H9 (cell line): ENCODE measurements around the gene KCNH5. TPM values are rescaled to one million over a fixed set of nuclear protein-coding genes. Genes with fewer than 3 reads are reported as not detected.

Source experiments
- DNase-seq: peaks from one replicate; pipeline ENCODE4 v3.0.0-alpha.2; 2017
- H2AFZ ChIP-seq: one replicate; pipeline ENCODE4 v1.6.1; 2013; ENCODE audit warnings: mild to moderate bottlenecking, low read length, control low read depth, moderate library complexity
- H2AK5ac ChIP-seq: 2 replicates; pipeline ENCODE4 v1.6.1; 2013; ENCODE audit warnings: low read length, control low read depth, mixed read lengths; ENCODE audit not compliant: insufficient read length
- H2BK120ac ChIP-seq: one replicate; pipeline ENCODE4 v1.6.1; 2013; ENCODE audit warnings: low read depth, mild to moderate bottlenecking, low read length, control low read depth, inconsistent platforms; ENCODE audit not compliant: poor library complexity, severe bottlenecking
- H2BK12ac ChIP-seq: 2 replicates; pipeline ENCODE4 v1.6.1; 2013; ENCODE audit warnings: low read length, control low read depth, mixed read lengths, low read depth; ENCODE audit not compliant: insufficient read length
- H2BK15ac ChIP-seq: 2 replicates; pipeline ENCODE4 v1.6.1; 2013; ENCODE audit warnings: low read depth, low read length, control low read depth
- H2BK20ac ChIP-seq: one replicate; pipeline ENCODE4 v1.6.1; 2013; ENCODE audit warnings: low read depth, mild to moderate bottlenecking, low read length, control low read depth, inconsistent platforms; ENCODE audit not compliant: poor library complexity, severe bottlenecking
- H2BK5ac ChIP-seq: 2 replicates; pipeline ENCODE4 v1.6.1; 2013; ENCODE audit warnings: low read length, control low read depth, mixed read lengths; ENCODE audit not compliant: insufficient read length
- H3K14ac ChIP-seq: 2 replicates; pipeline ENCODE4 v1.6.1; 2013; ENCODE audit warnings: low read length, control low read depth; ENCODE audit not compliant: insufficient read depth
- H3K18ac ChIP-seq: 2 replicates; pipeline ENCODE4 v1.6.1; 2013; ENCODE audit warnings: low read depth, mild to moderate bottlenecking, mixed read lengths, low read length, control low read depth; ENCODE audit not compliant: insufficient read length
- H3K23ac ChIP-seq: 2 replicates; pipeline ENCODE4 v1.6.1; 2013; ENCODE audit warnings: low read length, control low read depth, mixed read lengths, low read depth; ENCODE audit not compliant: insufficient read length
- H3K23me2 ChIP-seq: 2 replicates; pipeline ENCODE4 v1.6.1; 2013; ENCODE audit warnings: low read depth, mild to moderate bottlenecking, mixed read lengths, low read length, control low read depth; ENCODE audit not compliant: insufficient read length, poor library complexity, severe bottlenecking
- H3K27ac ChIP-seq: 2 replicates; pipeline ENCODE4 v1.5.1; 2013; ENCODE audit warnings: low read length, control low read depth, mixed read lengths, low read depth; ENCODE audit not compliant: insufficient read length
- H3K27me3 ChIP-seq: 2 replicates; pipeline ENCODE4 v1.6.1; 2013; ENCODE audit warnings: low read length, control low read depth, inconsistent platforms; ENCODE audit not compliant: insufficient read depth
- H3K4ac ChIP-seq: 2 replicates; pipeline ENCODE4 v1.6.1; 2013; ENCODE audit warnings: low read depth, mild to moderate bottlenecking, control low read depth, inconsistent platforms, low read length, moderate library complexity
- H3K4me1 ChIP-seq: 2 replicates; pipeline ENCODE4 v1.6.1; 2013; ENCODE audit warnings: low read length, control low read depth, inconsistent platforms; ENCODE audit not compliant: insufficient read depth
- H3K4me2 ChIP-seq: 2 replicates; pipeline ENCODE4 v1.6.1; 2013; ENCODE audit warnings: low read length, control low read depth, mixed read lengths; ENCODE audit not compliant: insufficient read length, insufficient read depth
- H3K56ac ChIP-seq: 2 replicates; pipeline ENCODE4 v1.6.1; 2013; ENCODE audit warnings: low read depth, mild to moderate bottlenecking, mixed read lengths, low read length, control low read depth; ENCODE audit not compliant: insufficient read length
- H3K79me1 ChIP-seq: 2 replicates; pipeline ENCODE4 v1.6.1; 2013; ENCODE audit warnings: low read depth, mild to moderate bottlenecking, moderate library complexity, low read length, control low read depth, inconsistent platforms; ENCODE audit not compliant: insufficient read depth, poor library complexity, severe bottlenecking
- H3K79me2 ChIP-seq: 2 replicates; pipeline ENCODE4 v1.6.1; 2013; ENCODE audit warnings: low read length, control low read depth, inconsistent platforms; ENCODE audit not compliant: insufficient read depth
- H3K9ac ChIP-seq: 2 replicates; pipeline ENCODE4 v1.6.1; 2013; ENCODE audit warnings: low read length, control low read depth, mixed read lengths; ENCODE audit not compliant: insufficient read length; ENCODE audit errors: extremely low read depth
- H3K9me3 ChIP-seq: one replicate; pipeline ENCODE4 v1.6.1; 2013; ENCODE audit warnings: low read depth, low read length, inconsistent platforms; ENCODE audit not compliant: control insufficient read depth
- H3T11ph ChIP-seq: one replicate; pipeline ENCODE4 v1.6.1; 2013; ENCODE audit warnings: mild to moderate bottlenecking, low read length, control low read depth, inconsistent platforms
- H4K20me1 ChIP-seq: one replicate; pipeline ENCODE4 v1.6.1; 2013; ENCODE audit not compliant: control insufficient read depth, insufficient read length, insufficient read depth
- H4K5ac ChIP-seq: 2 replicates; pipeline ENCODE4 v1.6.1; 2013; ENCODE audit warnings: low read depth, mild to moderate bottlenecking, mixed read lengths, low read length, control low read depth; ENCODE audit not compliant: insufficient read length
- H4K8ac ChIP-seq: replicated peaks from 2 replicates; pipeline ENCODE4 v1.6.1; 2013; ENCODE audit warnings: low read length, control low read depth, mixed read lengths, low read depth; ENCODE audit not compliant: insufficient read length
- H4K91ac ChIP-seq: 2 replicates; pipeline ENCODE4 v1.6.1; 2013; ENCODE audit warnings: low read depth, mild to moderate bottlenecking, moderate library complexity, mixed read lengths, low read length, control low read depth; ENCODE audit not compliant: insufficient read length
- H3K27ac Mint-ChIP-seq, 3 experiments: 2 replicates in 2 of 3; 3 replicates in 1 of 3; pipeline ENCODE4 v1.8.0; 2020 to 2021; ENCODE audit warnings: mixed read lengths in 3 of 3, mild to moderate bottlenecking in 1 of 3, moderate library complexity in 1 of 3
- H3K27me3 Mint-ChIP-seq: 2 replicates; pipeline ENCODE4 v1.8.0; 2021; ENCODE audit warnings: low read depth, mild to moderate bottlenecking, moderate library complexity, mixed read lengths
- H3K36me3 Mint-ChIP-seq, 3 experiments: 2 replicates in 2 of 3; 3 replicates in 1 of 3; pipeline ENCODE4 v1.8.0; 2020 to 2021; ENCODE audit warnings: low read depth in 3 of 3, mixed read lengths in 3 of 3; ENCODE audit not compliant: insufficient read depth in 1 of 3
- H3K4me1 Mint-ChIP-seq, 2 experiments: 2 replicates each; pipeline ENCODE4 v1.8.0; 2020; ENCODE audit warnings: mixed read lengths in 2 of 2
- H3K4me3 Mint-ChIP-seq, 2 experiments: 2 replicates in 1 of 2; 3 replicates in 1 of 2; pipeline ENCODE4 v1.8.0; 2020 to 2021; ENCODE audit warnings: mild to moderate bottlenecking in 2 of 2, mixed read lengths in 2 of 2, moderate library complexity in 1 of 2
- H3K9me3 Mint-ChIP-seq, 2 experiments: 2 replicates in 1 of 2; 3 replicates in 1 of 2; pipeline ENCODE4 v1.8.0; 2020; ENCODE audit warnings: mild to moderate bottlenecking in 2 of 2, mixed read lengths in 2 of 2, moderate library complexity in 1 of 2
- CTCF ChIP-seq: fragments of 200-600 bp; sonication (generic); conservative IDR thresholded peaks from 3 replicates; pipeline ENCODE4 v1.8.0; 2021; ENCODE audit warnings: antibody characterized with exemption, mild to moderate bottlenecking
- WGBS: extraction: QIAGEN DNeasy Blood & Tissue Kit; methylation state at CpG from one replicate; pipeline ENCODE4 v1.1.7; 2013; ENCODE audit warnings: missing lambda C conversion rate, low lambda C conversion rate, mixed read lengths; ENCODE audit not compliant: insufficient read length; ENCODE audit errors: extremely low coverage; 5-methylcytosine and 5-hydroxymethylcytosine counted together
- total RNA-seq: library from RNA; stranded (reverse); gene quantifications from 2 replicates; pipeline ENCODE4 v1.2.1, GENCODE V29; 2021

KCNH5 gene
- total RNA-seq, 1 experiment from 2014 or later: 0.42 TPM

GRCh38 chr14:62706217-62706616 lies 339.0 kb downstream of the KCNH5 start:
- Histone ChIP-seq H3K23me2 (no peaks in the 10 kb centered on the region), H4K8ac (no peak overlapping the region), H4K20me1 (no peaks in the 10 kb centered on the region), H3K27ac (no peak overlapping the region), H3T11ph (no peak overlapping the region), H3K14ac (no peak overlapping the region), H3K4me2 (no peak overlapping the region), H2AK5ac (no peak overlapping the region), H3K56ac (no peak overlapping the region), H3K23ac (no peak overlapping the region), H3K4me1 (no peaks in the 10 kb centered on the region), H3K27me3 (no peaks in the 10 kb centered on the region), H2BK15ac (no peak overlapping the region), H2BK5ac (no peak overlapping the region), H3K79me2 (no peaks in the 10 kb centered on the region), H2BK12ac (no peak overlapping the region), H3K9ac (no peak overlapping the region), H3K4ac (no peak overlapping the region), H4K91ac (no peak overlapping the region), H2BK20ac (no peak overlapping the region), H4K5ac (no peak overlapping the region), H3K79me1 (no peaks in the 10 kb centered on the region), H3K18ac (no peak overlapping the region), H2BK120ac (no peak overlapping the region), H2AFZ (no peak overlapping the region), H3K9me3 (no peaks in the 10 kb centered on the region)
- H3K27me3 Mint-ChIP-seq: no peaks in the 10 kb centered on the region
- no peak for TF ChIP-seq CTCF
- no peak overlapping the region for H3K4me3 Mint-ChIP-seq
- H3K27ac Mint-ChIP-seq: no peak overlapping the region
- WGBS: no CpG with 5 or more reads among the region's 2 CpGs
- no peaks in the 10 kb centered on the region; a peak in 1 of 7 replicates for H3K36me3 Mint-ChIP-seq
- H3K9me3 Mint-ChIP-seq: no peaks in the 10 kb centered on the region
- peaks cover 5 to 6% of the 10 kb centered on the region in 2 experiments for H3K4me1 Mint-ChIP-seq
- DNase-seq: no peak
